Caco-2 (cell line): ENCODE data around the gene GLMN. TPM values are rescaled to one million over a fixed set of nuclear protein-coding genes. Genes with fewer than 3 reads are reported as not detected.

ENCODE experiments used
- BruUV-seq: library from RNA; stranded (reverse); fragments of 400-500 nt; replicated peaks from 2 replicates; lab custom pipeline; 2021; lab: Mats Ljungman, UMichigan
- CTCF ChIA-PET: fragments of 300-600 bp; sonication (Branson Sonifier 250); formaldehyde crosslinking; loops from one replicate; lab custom pipeline; 2022; ENCODE audit warnings: antibody characterized with exemption; lab: Charles Lee
- POLR2A ChIA-PET: fragments of 300-600 bp; sonication (Branson Sonifier 250); formaldehyde crosslinking; loops from one replicate; lab custom pipeline; 2022; ENCODE audit warnings: antibody characterized with exemption; lab: Charles Lee
- DNase-seq, 2 experiments: peaks; one replicate each; pipeline versions ENCODE4 v3.0.0 to v3.0.0-alpha.2; 2020 to 2022
- H3K27me3 ChIP-seq: replicated peaks from 2 replicates; pipeline ENCODE4 v1.6.0; 2011; ENCODE audit warnings: low read length; ENCODE audit not compliant: control insufficient read depth, insufficient read depth
- H3K36me3 ChIP-seq: 2 replicates; pipeline ENCODE4 v1.5.1; 2011; ENCODE audit warnings: low read length; ENCODE audit not compliant: control insufficient read depth, insufficient read depth
- H3K4me1 ChIP-seq: fragments of 250-450 bp; sonication (Bioruptor Pico); 2 replicates; pipeline ENCODE4 v1.5.1; 2020; ENCODE audit warnings: mild to moderate bottlenecking
- H3K4me3 ChIP-seq: 2 replicates; pipeline ENCODE4 v1.5.1; 2011; ENCODE audit warnings: low read depth, mild to moderate bottlenecking, control low read depth, low read length
- H3K9me3 ChIP-seq: fragments of 250-450 bp; sonication (Bioruptor Pico); 2 replicates; pipeline ENCODE4 v1.5.1; 2020; ENCODE audit warnings: mild to moderate bottlenecking, moderate library complexity
- H3K27ac Mint-ChIP-seq: one replicate; pipeline ENCODE4 v1.8.0; 2022; ENCODE audit warnings: mixed read lengths; ENCODE audit not compliant: unreplicated experiment
- H3K27me3 Mint-ChIP-seq: one replicate; pipeline ENCODE4 v1.8.0; 2022; ENCODE audit warnings: mixed read lengths; ENCODE audit not compliant: insufficient read depth, unreplicated experiment
- H3K36me3 Mint-ChIP-seq: one replicate; pipeline ENCODE4 v1.8.0; 2022; ENCODE audit warnings: mild to moderate bottlenecking, mixed read lengths; ENCODE audit not compliant: insufficient read depth, unreplicated experiment
- H3K4me1 Mint-ChIP-seq: one replicate; pipeline ENCODE4 v1.8.0; 2022; ENCODE audit warnings: low read depth, mixed read lengths; ENCODE audit not compliant: unreplicated experiment
- H3K4me3 Mint-ChIP-seq: one replicate; pipeline ENCODE4 v1.8.0; 2022; ENCODE audit warnings: mild to moderate bottlenecking, moderate library complexity, mixed read lengths; ENCODE audit not compliant: unreplicated experiment
- H3K9me3 Mint-ChIP-seq: one replicate; pipeline ENCODE4 v1.8.0; 2022; ENCODE audit warnings: mixed read lengths; ENCODE audit not compliant: unreplicated experiment
- intact Hi-C: fragments of 100-400 bp; cut with micrococcal nuclease; formaldehyde crosslinking; loops from one replicate; pipeline ENCODE4 v1.10.0; 2022; ENCODE audit not compliant: unreplicated experiment
- total RNA-seq: library from RNA; stranded (reverse); gene quantifications from 2 replicates; pipeline ENCODE4 v1.2.3, GENCODE V29; 2022
- TF ChIP-seq, protein P1 (sequence below), 2 experiments: fragments of 200-600 bp in 1 of 2; IDR thresholded peaks; 1 replicate in 1 of 2; 2 replicates in 1 of 2; pipeline versions ENCODE4 v1.5.1 to v1.8.0; 2011 to 2022; ENCODE audit warnings: antibody characterized with exemption in 1 of 2, control low read depth in 1 of 2, inconsistent platforms in 1 of 2, low read depth in 1 of 2, low read length in 1 of 2, mild to moderate bottlenecking in 1 of 2, moderate library complexity in 1 of 2; ENCODE audit not compliant: insufficient read depth in 1 of 2, severe bottlenecking in 1 of 2, unreplicated experiment in 1 of 2

GLMN gene
- total RNA-seq, 1 experiment from 2014 or later = 12.9 TPM

DNA sequence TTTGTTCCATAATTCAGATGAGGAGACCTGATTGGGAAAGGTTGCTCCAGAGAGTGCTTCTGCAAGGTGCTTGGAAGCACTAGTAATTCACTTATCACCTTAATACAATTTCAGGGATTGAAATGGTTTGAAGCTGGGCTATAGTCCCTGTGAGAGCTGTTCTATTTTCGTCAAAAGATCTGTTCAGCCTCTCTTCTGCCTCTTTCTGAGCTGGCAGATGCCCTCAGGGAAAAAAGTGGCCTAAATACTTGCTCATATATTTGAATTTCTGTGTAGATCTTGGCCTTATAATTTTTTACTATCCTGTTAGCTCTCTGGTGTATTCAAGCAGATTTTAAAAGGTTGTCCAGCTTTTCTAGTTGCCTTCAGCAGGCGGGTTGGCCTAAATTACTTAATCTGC, 58.8 kb downstream of the GLMN start:
- POLR2A ChIA-PET = no interaction called here
- H3K4me3 ChIP-seq = no peak overlapping the region
- TF ChIP-seq, protein P1, sequence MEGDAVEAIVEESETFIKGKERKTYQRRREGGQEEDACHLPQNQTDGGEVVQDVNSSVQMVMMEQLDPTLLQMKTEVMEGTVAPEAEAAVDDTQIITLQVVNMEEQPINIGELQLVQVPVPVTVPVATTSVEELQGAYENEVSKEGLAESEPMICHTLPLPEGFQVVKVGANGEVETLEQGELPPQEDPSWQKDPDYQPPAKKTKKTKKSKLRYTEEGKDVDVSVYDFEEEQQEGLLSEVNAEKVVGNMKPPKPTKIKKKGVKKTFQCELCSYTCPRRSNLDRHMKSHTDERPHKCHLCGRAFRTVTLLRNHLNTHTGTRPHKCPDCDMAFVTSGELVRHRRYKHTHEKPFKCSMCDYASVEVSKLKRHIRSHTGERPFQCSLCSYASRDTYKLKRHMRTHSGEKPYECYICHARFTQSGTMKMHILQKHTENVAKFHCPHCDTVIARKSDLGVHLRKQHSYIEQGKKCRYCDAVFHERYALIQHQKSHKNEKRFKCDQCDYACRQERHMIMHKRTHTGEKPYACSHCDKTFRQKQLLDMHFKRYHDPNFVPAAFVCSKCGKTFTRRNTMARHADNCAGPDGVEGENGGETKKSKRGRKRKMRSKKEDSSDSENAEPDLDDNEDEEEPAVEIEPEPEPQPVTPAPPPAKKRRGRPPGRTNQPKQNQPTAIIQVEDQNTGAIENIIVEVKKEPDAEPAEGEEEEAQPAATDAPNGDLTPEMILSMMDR (IDR thresholded peaks at IDR 0.05; ENCODE audit: insufficient read depth in 1 of 2, low read depth in 1 of 2, low read length in 1 of 2, severe bottlenecking in 1 of 2, unreplicated experiment in 1 of 2) = no peak

DNA sequence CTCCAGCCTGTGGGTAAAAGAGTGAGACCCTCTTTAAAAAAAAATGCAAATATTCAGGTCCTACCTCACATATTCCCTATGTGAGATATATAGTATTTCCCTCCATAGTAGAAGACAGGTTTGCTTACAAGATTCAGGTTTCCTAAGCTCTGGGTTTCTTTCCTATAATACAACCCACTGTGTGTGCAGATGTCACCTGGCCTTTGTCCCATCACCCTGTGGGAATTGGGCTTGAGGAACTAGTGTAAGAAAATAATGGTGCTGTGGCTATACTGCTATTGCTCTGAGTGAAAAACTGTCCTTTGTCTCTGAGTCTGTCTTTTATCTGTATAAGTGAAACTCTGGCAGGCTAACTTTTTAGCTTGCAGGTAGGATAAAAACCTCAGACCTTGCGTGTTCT, 68.1 kb downstream of the GLMN start:
- Mint-ChIP-seq H3K27ac (no peak overlapping the region), H3K36me3 (no peaks in the 10 kb centered on the region), H3K9me3 (no peaks in the 10 kb centered on the region), H3K4me3 (no peak overlapping the region), H3K27me3 (no peaks in the 10 kb centered on the region), H3K4me1 (no peaks in the 10 kb centered on the region)
- POLR2A ChIA-PET = no interaction called here
- H3K4me3 ChIP-seq = no peak overlapping the region
- H3K27me3 ChIP-seq = no peaks in the 10 kb centered on the region
- TF ChIP-seq, protein P1 (IDR thresholded peaks at IDR 0.05; ENCODE audit: insufficient read depth in 1 of 2, low read depth in 1 of 2, low read length in 1 of 2, severe bottlenecking in 1 of 2, unreplicated experiment in 1 of 2) = no peak
- intact Hi-C loops = no loop called here
- CTCF ChIA-PET = interaction anchor here (0.7 kb wide), 1 partner anchor 588 kb away, joined by 3 read pairs; no protein-coding TSS in a partner anchor
- no peak for DNase-seq
- no peaks in the 10 kb centered on the region for H3K36me3 ChIP-seq
- H3K9me3 ChIP-seq = no peaks in the 10 kb centered on the region
- H3K4me1 ChIP-seq = no peaks in the 10 kb centered on the region
- no TSS peak for BruUV-seq

More for the DNA sequence above, 58.8 kb downstream of the GLMN start:
- no peak for DNase-seq
- BruUV-seq = no TSS peak
- no peaks in the 10 kb centered on the region for H3K36me3 ChIP-seq
- CTCF ChIA-PET = no interaction called here
- no peaks in the 10 kb centered on the region for H3K4me1 Mint-ChIP-seq
- H3K9me3 Mint-ChIP-seq = no peaks in the 10 kb centered on the region
- intact Hi-C loops = no loop called here
- H3K27me3 ChIP-seq = no peaks in the 10 kb centered on the region
- H3K27me3 Mint-ChIP-seq = peaks cover 5% of the 10 kb centered on the region
- no peaks in the 10 kb centered on the region for H3K36me3 Mint-ChIP-seq
- H3K4me1 ChIP-seq = peaks cover under 1% of the 10 kb centered on the region; the same call in 1 of the 2 replicates
- no peaks in the 10 kb centered on the region for H3K9me3 ChIP-seq
- H3K4me3 Mint-ChIP-seq = no peak overlapping the region
- H3K27ac Mint-ChIP-seq = no peak overlapping the region

DNA sequence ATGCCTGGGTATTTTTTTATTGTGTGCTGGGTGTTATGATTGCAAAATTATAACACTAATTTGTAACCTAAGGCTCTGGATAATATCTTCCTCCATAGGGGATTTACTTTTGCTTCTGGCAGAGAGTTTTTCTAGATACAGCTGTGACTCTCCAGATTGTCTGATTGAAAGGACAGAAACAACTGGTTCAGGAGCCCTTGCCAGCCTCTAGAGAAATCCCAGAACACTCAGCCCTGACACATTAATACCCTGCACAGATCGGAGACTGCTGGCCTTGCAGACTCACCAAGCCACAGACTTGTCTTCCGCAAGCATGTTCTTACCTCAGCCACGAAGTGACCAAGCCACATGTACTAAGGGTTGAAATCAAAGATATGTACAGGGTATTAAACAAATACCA, 70.4 kb downstream of the GLMN start:
- H3K27ac Mint-ChIP-seq = no peak overlapping the region
- no peaks in the 10 kb centered on the region for H3K36me3 ChIP-seq
- ChIA-PET CTCF (no interaction called here), POLR2A (no interaction called here)
- intact Hi-C loops = no loop called here
- H3K4me1 ChIP-seq = no peaks in the 10 kb centered on the region
- H3K4me3 Mint-ChIP-seq = no peak overlapping the region
- no peaks in the 10 kb centered on the region for H3K27me3 ChIP-seq
- BruUV-seq = no TSS peak
- H3K36me3 Mint-ChIP-seq = no peaks in the 10 kb centered on the region
- no peaks in the 10 kb centered on the region for H3K4me1 Mint-ChIP-seq
- H3K9me3 Mint-ChIP-seq = no peaks in the 10 kb centered on the region
- TF ChIP-seq, protein P1 (IDR thresholded peaks at IDR 0.05; ENCODE audit: insufficient read depth in 1 of 2, low read depth in 1 of 2, low read length in 1 of 2, severe bottlenecking in 1 of 2, unreplicated experiment in 1 of 2) = no peak
- H3K27me3 Mint-ChIP-seq = no peaks in the 10 kb centered on the region
- DNase-seq = no peak
- H3K4me3 ChIP-seq = no peak overlapping the region
- no peaks in the 10 kb centered on the region for H3K9me3 ChIP-seq
